ENCODE results near the gene GTF3A. TPM values are rescaled to one million over a fixed set of nuclear protein-coding genes. Genes with fewer than 3 reads are reported as not detected.

Gene GTF3A
- total RNA-seq, 1 donor from 2014 or later = 265 TPM

DNA sequence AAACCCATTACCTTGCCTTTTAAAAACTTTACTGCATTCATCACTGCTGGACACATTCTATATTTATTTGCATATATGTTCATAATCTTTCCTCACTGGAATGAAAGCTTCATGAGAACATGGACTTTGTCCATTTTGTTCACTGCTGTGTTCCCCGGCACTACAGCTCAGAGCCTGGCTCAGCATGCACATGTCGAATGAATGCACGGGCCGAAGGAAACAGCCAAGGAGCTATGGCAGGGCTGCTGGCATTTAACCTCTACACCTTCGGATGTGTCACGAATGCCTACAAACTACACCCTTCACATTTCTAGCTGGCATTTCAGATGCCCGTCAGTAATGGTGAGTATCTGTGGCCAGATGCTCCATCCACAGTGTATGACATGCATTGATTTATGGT, 18.4 kb downstream of the GTF3A start:
- intact Hi-C loops (cut with micrococcal nuclease) = no loop called here

DNA sequence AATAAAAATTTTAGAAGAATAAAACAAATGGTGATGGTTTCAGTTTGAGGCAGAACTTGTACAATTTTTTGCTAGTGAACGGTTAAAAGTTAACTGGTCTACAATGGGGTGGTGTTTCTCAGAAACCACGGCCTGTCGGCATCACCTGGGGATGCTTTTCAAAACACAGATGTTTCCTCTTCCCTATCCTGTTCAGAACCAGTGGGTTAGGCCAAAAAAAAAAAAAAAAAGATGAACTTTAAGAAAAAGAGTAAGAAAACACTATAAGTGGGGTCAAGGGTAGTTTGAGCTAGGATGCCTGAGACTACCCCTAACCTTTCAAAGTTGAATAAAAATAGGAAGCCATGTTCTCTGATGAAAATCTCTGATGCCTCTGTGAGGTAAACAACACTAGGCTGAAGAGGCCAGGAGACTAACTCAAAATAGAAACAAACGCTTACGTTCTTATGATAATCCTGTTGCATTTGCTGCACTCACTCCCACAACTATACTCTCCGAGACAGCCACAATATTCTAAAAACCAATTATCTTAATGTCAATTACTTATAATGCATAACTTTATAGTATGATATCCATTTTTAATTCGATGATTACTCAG, 22.7 kb downstream of the GTF3A start:
- intact Hi-C loops (cut with micrococcal nuclease) = no loop called here

GRCh38 chr13:27448308-27448707, 23.9 kb downstream of the GTF3A start:
- intact Hi-C loops (cut with micrococcal nuclease) = no loop called here

DNA sequence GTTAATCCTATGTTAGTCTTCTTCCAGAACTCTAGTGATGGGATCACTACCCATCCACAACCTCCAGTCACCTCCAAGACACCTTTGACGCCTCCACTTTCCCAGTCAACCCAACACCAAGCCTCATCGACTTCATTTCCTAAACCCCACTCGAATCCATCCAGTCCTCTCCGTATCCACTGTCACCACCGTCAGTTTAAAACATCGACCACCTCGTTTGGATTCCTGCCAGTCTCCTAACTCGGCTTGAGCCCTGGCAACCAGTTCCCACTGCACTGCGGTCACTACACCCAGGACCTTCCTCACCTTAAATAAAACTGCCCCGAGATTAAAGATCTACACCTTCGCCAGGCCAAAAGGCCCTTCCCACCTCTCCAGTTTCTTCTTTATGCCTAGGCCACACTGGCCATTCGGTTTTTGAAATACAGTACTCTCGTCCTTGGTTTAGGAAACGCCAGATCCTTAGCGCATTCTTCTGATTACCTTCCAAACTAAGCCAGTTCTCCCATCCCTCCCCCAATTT, 24.7 kb downstream of the GTF3A start:
- intact Hi-C loops (cut with micrococcal nuclease) = no loop called here

DNA sequence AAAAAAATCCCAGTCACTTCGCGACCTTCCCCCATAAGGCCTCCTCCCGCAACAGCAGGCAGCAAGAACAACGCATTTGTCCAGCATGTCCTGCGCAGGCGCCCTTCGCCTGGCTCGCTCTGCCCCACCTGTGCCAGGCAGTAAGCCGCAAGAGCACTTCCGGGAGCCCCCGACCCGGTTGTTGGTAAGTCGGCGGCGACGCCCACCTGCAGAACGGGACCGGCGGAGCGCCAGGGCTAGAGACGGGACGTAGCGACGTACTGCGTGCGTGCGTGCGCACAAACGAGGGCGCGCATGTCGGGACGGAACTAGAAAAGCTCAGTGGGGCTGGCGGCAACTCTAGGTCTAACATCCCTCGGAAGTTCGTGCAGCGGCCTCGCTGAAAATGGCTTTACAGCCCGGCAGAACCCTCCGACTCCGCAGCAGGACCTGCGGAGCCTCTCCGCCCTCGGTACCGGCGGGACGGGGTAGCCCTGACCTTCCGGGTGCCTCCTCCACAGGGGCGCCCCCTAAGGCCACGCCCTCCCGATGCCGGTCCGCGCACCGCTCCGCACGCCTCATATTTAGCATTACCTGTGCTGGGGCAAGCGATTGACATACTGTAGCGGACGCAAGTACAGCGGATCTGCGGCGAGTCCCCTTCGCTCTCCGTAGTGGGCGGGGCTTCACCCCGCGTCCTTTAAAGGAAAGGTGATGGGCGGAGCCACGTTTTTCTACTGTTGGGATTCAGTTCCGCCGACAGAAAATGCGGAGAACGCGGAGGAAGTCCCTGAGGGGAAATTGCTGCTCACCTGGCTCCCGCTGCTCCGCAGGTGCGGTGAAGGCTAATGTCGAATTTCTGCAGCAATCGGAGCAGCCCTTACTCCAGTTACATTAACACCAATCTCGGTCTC, 25.8 kb downstream of the GTF3A start, which contains the start of gene MTIF3:
Gene MTIF3, minus strand, starts transcription at position 629 of the 893 bp plus-strand sequence. CDS start 10,116 bp downstream, outside the sequence.
- intact Hi-C loops (cut with micrococcal nuclease) = loop anchor here (1.0 to 10.0 kb wide), 7 partner anchors 24 to 1265 kb away; partner anchors contain the start of genes PAN3, POLR1D, RPL21 and SLC46A3

- intact Hi-C loops (cut with micrococcal nuclease) = loop anchor here (1.0 to 10.0 kb wide), 7 partner anchors 25 to 1264 kb away; partner anchors contain the start of genes PAN3, POLR1D, RPL21 and SLC46A3
Measured at GRCh38 chr13:27450921-27451471, 26.6 kb downstream of the GTF3A start.

DNA sequence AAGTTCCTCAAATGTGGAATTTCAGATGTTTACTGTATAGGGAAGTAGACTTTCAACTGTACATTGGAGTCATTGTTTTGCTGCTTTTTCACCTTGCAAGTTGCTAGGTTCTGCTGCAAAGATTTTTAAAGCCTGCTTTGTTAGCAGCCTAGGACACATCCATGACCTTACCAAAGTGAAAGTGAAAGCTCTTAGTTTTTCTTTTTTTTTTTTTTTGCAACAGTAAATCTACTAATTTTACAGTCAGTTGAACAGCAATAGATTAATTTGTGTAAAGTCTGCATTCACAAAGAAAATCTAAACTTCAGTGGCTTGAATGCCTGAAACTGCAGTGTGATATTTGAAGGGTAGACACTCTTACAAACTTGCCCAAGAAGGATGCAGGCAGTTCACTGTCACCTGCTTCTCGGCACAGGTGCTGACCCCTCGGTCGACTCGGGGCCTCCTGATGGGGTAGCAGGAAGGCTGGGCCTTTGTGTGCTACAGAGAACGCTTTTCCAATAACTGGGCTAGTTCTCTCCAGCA, 31.0 kb downstream of the GTF3A start:
- intact Hi-C loops (cut with micrococcal nuclease) = loop anchor here (10.0 kb wide), 2 partner anchors 51 to 1259 kb away; partner anchors contain the start of gene SLC46A3

GRCh38 chr13:27461940-27462584, 37.6 kb downstream of the GTF3A start:
- intact Hi-C loops (cut with micrococcal nuclease) = no loop called here

DNA sequence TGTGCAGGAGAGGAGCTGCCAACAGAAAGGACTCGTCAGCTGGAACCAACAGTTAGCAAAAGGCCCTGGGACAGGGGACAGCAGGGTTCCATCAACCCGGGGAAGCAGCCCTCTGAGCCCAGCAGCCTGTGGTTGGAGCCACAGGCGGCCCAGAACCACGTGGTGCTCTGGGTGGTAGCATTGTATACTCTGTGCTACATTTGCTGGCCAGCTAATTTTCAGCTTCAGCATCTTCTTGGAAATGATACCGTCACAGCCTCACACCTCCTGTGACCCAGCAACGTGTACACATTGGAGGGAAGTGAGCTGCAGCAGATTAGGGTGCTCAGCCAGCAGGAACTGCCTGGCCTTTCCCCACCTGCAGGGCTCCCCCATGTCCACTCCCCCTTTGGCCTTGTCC, 39.1 kb downstream of the GTF3A start:
- intact Hi-C loops (cut with micrococcal nuclease) = no loop called here

DNA sequence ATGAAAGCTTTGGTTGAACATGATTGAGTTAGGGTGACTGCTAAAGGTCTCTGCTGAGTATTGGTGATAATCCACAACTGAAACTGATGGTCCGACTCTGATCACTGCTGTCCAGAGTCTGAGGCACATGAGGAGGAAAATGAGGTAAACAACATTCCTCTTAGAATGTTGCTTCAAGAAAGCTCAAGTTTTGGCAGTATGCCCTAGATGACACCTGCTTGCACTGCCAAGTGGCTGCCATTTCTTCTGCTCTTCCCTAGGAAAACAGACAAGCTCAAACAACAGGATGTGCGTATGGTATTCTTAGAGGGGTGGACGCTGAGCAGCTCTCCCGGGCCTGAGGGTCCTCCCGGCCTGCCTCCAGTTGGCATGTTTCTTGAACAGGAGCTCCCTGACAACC, 41.2 kb downstream of the GTF3A start:
- intact Hi-C loops (cut with micrococcal nuclease) = no loop called here

GRCh38 chr13:27466513-27466912, 42.1 kb downstream of the GTF3A start:
- intact Hi-C loops (cut with micrococcal nuclease) = no loop called here

- intact Hi-C loops (cut with micrococcal nuclease) = no loop called here
Measured at GRCh38 chr13:27470075-27470820, 45.8 kb downstream of the GTF3A start.

GRCh38 chr13:27472441-27472840, 48.0 kb downstream of the GTF3A start:
- intact Hi-C loops (cut with micrococcal nuclease) = no loop called here

DNA sequence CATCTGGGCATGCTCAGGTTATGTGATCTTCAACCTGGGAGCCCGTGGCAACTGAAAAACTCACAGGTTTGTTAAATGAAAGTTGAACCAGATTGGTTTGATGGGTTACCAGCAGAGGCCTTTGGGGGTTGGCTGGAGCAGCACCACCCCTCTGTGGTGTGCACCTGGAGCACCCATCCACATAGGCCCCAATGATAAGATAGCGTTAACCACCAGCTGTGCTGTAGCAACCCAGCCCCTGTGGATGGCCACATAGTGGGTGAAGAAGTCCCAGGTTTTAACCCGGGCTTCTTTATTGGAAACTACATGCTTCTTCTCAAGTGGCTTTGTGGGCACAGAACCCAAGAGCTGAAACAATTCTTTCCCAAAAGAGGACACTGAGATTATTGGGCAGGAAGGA, 48.5 kb downstream of the GTF3A start:
- intact Hi-C loops (cut with micrococcal nuclease) = no loop called here

GRCh38 chr13:27474751-27475268, 50.4 kb downstream of the GTF3A start:
- intact Hi-C loops (cut with micrococcal nuclease) = no loop called here

DNA sequence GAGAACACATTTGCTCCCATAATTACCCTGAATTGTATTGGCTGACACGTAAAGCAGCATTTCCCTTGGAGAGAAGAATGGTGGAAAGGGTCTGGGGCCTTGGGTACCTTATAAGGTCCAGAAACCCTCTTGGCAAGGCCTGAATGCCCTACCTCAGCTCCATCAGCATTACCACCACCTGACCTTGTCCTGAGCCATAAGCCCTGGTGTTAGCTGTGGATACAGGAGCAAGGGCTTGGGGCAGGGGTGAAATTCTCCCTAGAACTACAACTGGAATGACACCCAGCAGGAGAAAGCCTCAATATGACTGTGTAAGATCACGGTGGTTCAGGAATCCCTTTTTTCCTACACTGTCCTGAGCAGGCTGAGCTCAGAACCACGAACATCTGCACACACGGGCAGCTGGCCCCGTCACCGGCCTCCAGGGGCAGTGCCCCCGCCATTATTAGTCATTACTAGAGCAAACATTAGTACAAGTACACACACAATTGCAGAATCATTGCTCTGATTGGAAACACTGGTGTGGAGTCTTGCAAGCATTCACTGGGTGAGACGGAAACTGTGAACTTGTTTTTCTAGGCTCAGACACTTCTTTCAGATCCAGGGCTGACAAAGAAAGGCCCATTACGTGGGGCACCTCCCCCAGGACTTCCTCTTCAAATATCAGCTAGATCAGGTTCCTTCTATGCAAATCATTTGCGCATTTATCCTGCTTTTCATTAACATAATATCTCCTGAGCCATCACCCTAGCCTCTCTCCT, 52.7 kb downstream of the GTF3A start:
- intact Hi-C loops (cut with micrococcal nuclease) = no loop called here

- intact Hi-C loops (cut with micrococcal nuclease) = no loop called here
Measured at GRCh38 chr13:27481766-27482165, 57.3 kb downstream of the GTF3A start.

- intact Hi-C loops (cut with micrococcal nuclease) = no loop called here
Measured at GRCh38 chr13:27482983-27483382, 58.6 kb downstream of the GTF3A start.

GRCh38 chr13:27483421-27483820, 59.0 kb downstream of the GTF3A start:
- intact Hi-C loops (cut with micrococcal nuclease) = no loop called here

All from T-helper 2 cell treated with Interferon-gamma antibody and Interleukin-4, amounts not matched to agents 100 ng/mL and 5 ng/mL, for 36 hours (primary cell).